ENCODE data around the gene MTCL1. TPM values are rescaled to one million over a fixed set of nuclear protein-coding genes. Genes with fewer than 3 reads are reported as not detected.

Gene MTCL1
- total and polyA plus RNA-seq, 2 of the 8 experiments (the other 6 are each of a cell fraction or from before 2014, with no cell fraction given), result 16.6 to 60.8 TPM

DNA sequence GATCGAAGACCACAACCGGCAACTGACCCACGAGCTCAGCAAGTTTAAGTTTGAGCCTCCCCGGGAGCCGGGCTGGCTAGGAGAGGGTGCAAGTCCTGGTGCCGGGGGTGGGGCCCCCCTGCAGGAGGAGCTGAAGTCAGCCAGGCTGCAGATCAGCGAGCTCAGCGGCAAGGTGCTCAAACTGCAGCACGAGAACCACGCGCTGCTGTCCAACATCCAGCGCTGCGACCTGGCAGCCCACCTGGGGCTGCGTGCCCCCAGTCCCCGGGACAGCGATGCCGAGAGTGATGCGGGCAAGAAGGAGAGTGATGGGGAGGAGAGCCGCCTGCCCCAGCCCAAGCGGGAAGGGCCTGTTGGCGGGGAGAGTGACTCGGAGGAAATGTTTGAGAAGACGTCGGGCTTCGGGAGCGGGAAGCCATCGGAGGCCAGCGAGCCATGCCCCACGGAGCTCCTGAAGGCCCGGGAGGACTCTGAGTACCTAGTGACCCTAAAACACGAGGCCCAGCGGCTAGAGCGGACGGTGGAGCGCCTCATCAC is 78.7 kb downstream of the MTCL1 start (continued):
- TF ChIP-seq SP2 (IDR thresholded peaks at IDR 0.05; ENCODE audit: low read length) (no peak), POLR2A (IDR thresholded peaks at IDR 0.05; ENCODE audit: control extremely low read depth in 1 of 2, low read depth in 2 of 2, low read length in 2 of 2) (no peak), GTF2F1 (IDR thresholded peaks at IDR 0.05; ENCODE audit: borderline replicate concordance, low read depth, low read length) (no peak), KDM5A (IDR thresholded peaks at IDR 0.05; ENCODE audit: low read length) (no peak), SIX5 (IDR thresholded peaks at IDR 0.05; ENCODE audit: low read depth, low read length) (no peak), BRCA1 (IDR thresholded peaks at IDR 0.05; ENCODE audit: low read depth, low read length) (no peak), FOSL1 (IDR thresholded peaks at IDR 0.05; ENCODE audit: insufficient read depth, low read depth, low read length) (no peak)
